HepG2 (cell line): Measurements from ENCODE around the gene TAL2. TPM values are rescaled to one million over a fixed set of nuclear protein-coding genes. Genes with fewer than 3 reads are reported as not detected.

Experiments used
- ATAC-seq: fragments of 200-7000 bp; cut with Tn5 transposase; 3 replicates; pipeline ENCODE4 v1.9.1; 2020; ENCODE audit warnings: mild to moderate bottlenecking, moderate library complexity
- BruUV-seq: library from RNA; stranded (reverse); fragments of 400-500 nt; replicated peaks from 2 replicates; lab custom pipeline; 2021; lab: Mats Ljungman, UMichigan
- CTCF ChIA-PET: fragments of 300-600 bp; formaldehyde crosslinking; extraction: SDS; loops from one replicate; lab custom pipeline; 2021; ENCODE audit warnings: low total read pairs, inconsistent platforms, low intra/inter-chr PET ratio; lab: Yijun Ruan, JAX
- POLR2A ChIA-PET: fragments of 350-600 bp; sonication (Branson Sonifier 250); formaldehyde crosslinking; loops from one replicate; lab custom pipeline; 2020; ENCODE audit warnings: antibody characterized with exemption, inconsistent platforms; lab: Yijun Ruan, JAX
- DNase-seq: peaks from one replicate; pipeline ENCODE4 v3.0.0-alpha.2; 2015; ENCODE audit warnings: low spot score
- FAIRE-seq: peaks from 3 replicates; lab custom pipeline; 2011; peaks lifted over from hg19 to GRCh38; lab: Jason Lieb, UNC
- H2AFZ ChIP-seq: one replicate; pipeline ENCODE4 v1.6.1; 2011; ENCODE audit warnings: low read length, inconsistent platforms
- H3K27ac ChIP-seq: fragments of 300-600 bp; 3 replicates; pipeline ENCODE4 v1.8.0; 2011; ENCODE audit warnings: mixed run types, mild to moderate bottlenecking, mixed read lengths, low read length, inconsistent platforms; ENCODE audit not compliant: insufficient read depth; ENCODE audit errors: extremely low read length
- H3K27me3 ChIP-seq, 2 experiments: fragments of 200-600 bp in 1 of 2; 2 replicates in 1 of 2; 3 replicates in 1 of 2; pipeline versions ENCODE4 v1.6.0 to v1.8.0; 2011; ENCODE audit warnings: low read length in 2 of 2, mild to moderate bottlenecking in 2 of 2, moderate library complexity in 2 of 2, inconsistent platforms in 1 of 2; ENCODE audit not compliant: insufficient read depth in 2 of 2, control insufficient read depth in 1 of 2
- H3K36me3 ChIP-seq, 2 experiments: fragments of 200-600 bp in 1 of 2; replicated peaks in 1 of 2; 2 replicates in 1 of 2; 3 replicates in 1 of 2; pipeline versions ENCODE4 v1.5.1 to v1.8.0; 2011; ENCODE audit warnings: low read length in 2 of 2, inconsistent platforms in 1 of 2; ENCODE audit not compliant: insufficient read depth in 2 of 2, control insufficient read depth in 1 of 2
- H3K4me1 ChIP-seq: 2 replicates; pipeline ENCODE4 v1.5.1; 2012; ENCODE audit warnings: low read length, inconsistent platforms; ENCODE audit not compliant: insufficient read depth
- H3K4me2 ChIP-seq: 2 replicates; pipeline ENCODE4 v1.6.0; 2011; ENCODE audit warnings: low read depth, low read length, inconsistent platforms
- H3K4me3 ChIP-seq, 3 experiments: fragments of 200-600 bp in 1 of 3; sonication (generic), shearing (Covaris generic) in 1 of 3; replicated peaks in 1 of 3; 2 replicates each; pipeline ENCODE4 v1.5.1; 2011 to 2016; ENCODE audit warnings: low read length in 3 of 3, inconsistent platforms in 2 of 3, low read depth in 2 of 3, mild to moderate bottlenecking in 2 of 3, control low read depth in 1 of 3, mixed read lengths in 1 of 3; ENCODE audit not compliant: insufficient read depth in 1 of 3
- H3K79me2 ChIP-seq: one replicate; pipeline ENCODE4 v1.6.1; 2011; ENCODE audit warnings: low read length, inconsistent platforms; ENCODE audit not compliant: insufficient read depth
- H3K9ac ChIP-seq: 2 replicates; pipeline ENCODE4 v1.6.0; 2011; ENCODE audit warnings: mild to moderate bottlenecking, low read depth, low read length, inconsistent platforms; ENCODE audit not compliant: insufficient read depth
- H3K9me3 ChIP-seq: 2 replicates; pipeline ENCODE4 v1.5.1; 2012; ENCODE audit warnings: mild to moderate bottlenecking, low read length
- H4K20me1 ChIP-seq: 2 replicates; pipeline ENCODE4 v1.6.0; 2011; ENCODE audit warnings: inconsistent platforms, mild to moderate bottlenecking, low read length, moderate library complexity; ENCODE audit not compliant: insufficient read depth
- ESRRA ChIP-seq: sonication (generic); formaldehyde crosslinking; IDR thresholded peaks from 2 replicates; pipeline ENCODE4 v1.5.1; 2020; ENCODE audit warnings: mild to moderate bottlenecking, low read depth, missing genetic modification reagents
- FOXP1 ChIP-seq, 2 experiments: fragments of 450-650 bp in 1 of 2; IDR thresholded peaks; 2 replicates each; pipeline ENCODE4 v1.6.1; 2017 to 2018; ENCODE audit warnings: antibody characterized with exemption in 1 of 2
- KLF15 ChIP-seq: sonication (generic); formaldehyde crosslinking; IDR thresholded peaks from 2 replicates; pipeline ENCODE4 v1.8.1; 2023; ENCODE audit warnings: borderline replicate concordance, mild to moderate bottlenecking, inconsistent platforms, missing genetic modification reagents, mixed read lengths
- MBD4 ChIP-seq: IDR thresholded peaks from 2 replicates; pipeline ENCODE4 v1.6.1; 2012; ENCODE audit warnings: low read length, inconsistent platforms, borderline replicate concordance
- NR2F1 ChIP-seq, 2 experiments: fragments of 450-650 bp in 1 of 2; formaldehyde crosslinking in 1 of 2; IDR thresholded peaks; 2 replicates each; pipeline versions ENCODE4 v1.5.0 to v1.6.1; 2016 to 2020; ENCODE audit warnings: mild to moderate bottlenecking in 1 of 2, missing compliant biosample characterization in 1 of 2, missing genetic modification reagents in 1 of 2, moderate library complexity in 1 of 2
- NR2F2 ChIP-seq: IDR thresholded peaks from 2 replicates; pipeline ENCODE4 v1.6.1; 2012; ENCODE audit warnings: low read depth, inconsistent platforms, borderline replicate concordance
- NR2F6 ChIP-seq, 2 experiments: IDR thresholded peaks; 2 replicates each; pipeline ENCODE4 v1.6.1; 2016; ENCODE audit warnings: antibody characterized with exemption in 1 of 2, mild to moderate bottlenecking in 1 of 2
- PCBP1 ChIP-seq: fragments of 200-400 bp; formaldehyde crosslinking; IDR thresholded peaks from 2 replicates; pipeline ENCODE4 v1.6.1; 2017; ENCODE audit warnings: mild to moderate bottlenecking, low read depth, low read length, borderline replicate concordance
- PPARG ChIP-seq: conservative IDR thresholded peaks from 2 replicates; pipeline ENCODE4 v1.6.1; 2016; ENCODE audit warnings: missing biosample characterization, missing genetic modification reagents
- SRF ChIP-seq: IDR thresholded peaks from 2 replicates; pipeline ENCODE4 v1.6.1; 2011; ENCODE audit warnings: mild to moderate bottlenecking, low read depth, low read length, moderate library complexity
- TCF7 ChIP-seq: sonication (generic); IDR thresholded peaks from 2 replicates; pipeline ENCODE4 v1.6.1; 2016; ENCODE audit warnings: antibody characterized with exemption, low read depth
- THAP11 ChIP-seq: IDR thresholded peaks from 2 replicates; pipeline ENCODE4 v1.6.1; 2016; ENCODE audit warnings: missing biosample characterization, missing genetic modification reagents
- ZFY ChIP-seq: sonication (generic); formaldehyde crosslinking; IDR thresholded peaks from 2 replicates; pipeline ENCODE4 v1.4.0; 2020; ENCODE audit warnings: missing genetic modification reagents
- ZNF44 ChIP-seq: sonication (generic); formaldehyde crosslinking; IDR thresholded peaks from 2 replicates; pipeline ENCODE4 v1.5.1; 2020; ENCODE audit warnings: mild to moderate bottlenecking, missing genetic modification reagents
- ZNF878 ChIP-seq: sonication (generic); formaldehyde crosslinking; IDR thresholded peaks from 2 replicates; pipeline ENCODE4 v1.8.1; 2023; ENCODE audit warnings: mild to moderate bottlenecking, missing genetic modification reagents, moderate library complexity
- WGBS: methylation state at CpG from one replicate; pipeline ENCODE4 v1.1.6; 2017; ENCODE audit warnings: low lambda C conversion rate; 5-methylcytosine and 5-hydroxymethylcytosine counted together
- in situ Hi-C: cut with HindIII; loops from 2 replicates; pipeline ENCODE4 v1.10.0; 2017; ENCODE audit warnings: low pct_unique_long_range_greater_than_20kb; ENCODE audit not compliant: extremely low pct_ligation_motif_present
- intact Hi-C: fragments of 100-400 bp; cut with micrococcal nuclease; formaldehyde crosslinking; loops from one replicate; pipeline ENCODE4 v1.10.0; 2022; ENCODE audit not compliant: unreplicated experiment
- polyA plus RNA-seq, 8 experiments: library from polyadenylated mRNA; depleted of rRNA in 3 of 8; stranded (reverse) in 7 of 8; unstranded in 1 of 8; fragments of >200 nt; fragmentation: Illumina TruSeq in 4 of 8; extraction: Trizol in 4 of 8; gene quantifications; 2 replicates each; pipeline versions ENCODE4 v1.2.1 to v1.2.3, GENCODE V29; 2011 to 2016; ENCODE audit warnings: low read depth in 4 of 8, missing spikeins in 1 of 8, mixed read lengths in 1 of 8; ENCODE audit not compliant: insufficient read depth in 1 of 8
- total RNA-seq, 5 experiments: library from RNA; depleted of rRNA; stranded (reverse); fragments of >200 nt; fragmentation: Illumina TruSeq; extraction: Trizol; gene quantifications; 2 replicates each; pipeline ENCODE4 v1.2.3, GENCODE V29; 2016; ENCODE audit warnings: low read depth in 1 of 5
- TF ChIP-seq, protein P1 (sequence below): sonication (generic); formaldehyde crosslinking; IDR thresholded peaks from 2 replicates; pipeline ENCODE4 v1.4.0; 2020; ENCODE audit warnings: mild to moderate bottlenecking, missing genetic modification reagents
- TF ChIP-seq, protein P2 (sequence below): sonication (generic); formaldehyde crosslinking; IDR thresholded peaks from 2 replicates; pipeline ENCODE4 v1.4.0; 2020; ENCODE audit warnings: missing genetic modification reagents
- TF ChIP-seq, protein P3 (sequence below): sonication (generic); formaldehyde crosslinking; IDR thresholded peaks from 2 replicates; pipeline ENCODE4 v1.4.0; 2020; ENCODE audit warnings: missing genetic modification reagents
- TF ChIP-seq, protein P4 (sequence below): sonication (generic); formaldehyde crosslinking; IDR thresholded peaks from 2 replicates; pipeline ENCODE4 v1.8.0; 2022; ENCODE audit warnings: low read depth, missing genetic modification reagents

The TAL2 gene
- total and polyA plus RNA-seq, 2 of the 13 experiments (the other 11 are each of a cell fraction or from before 2014, with no cell fraction given), result 0.22 TPM; not detected in 1

GRCh38 chr9:105667867-105668266 lies 5.6 kb downstream of the TAL2 start:
- Histone ChIP-seq H3K9ac (no peak overlapping the region), H3K36me3 (no peaks in the 10 kb centered on the region), H3K4me1 (peaks cover 14% of the 10 kb centered on the region), H3K4me3 (no peak overlapping the region), H4K20me1 (no peaks in the 10 kb centered on the region), H3K79me2 (no peaks in the 10 kb centered on the region), H3K4me2 (no peak overlapping the region), H2AFZ (no peak overlapping the region), H3K27me3 (peaks cover 0 to 4% of the 10 kb centered on the region in 2 experiments; a peak in 1 of 5 replicates), H3K9me3 (no peaks in the 10 kb centered on the region), H3K27ac (no peak overlapping the region)
- DNase-seq, result no peak
- peak; percentile 15 for FAIRE-seq
- POLR2A ChIA-PET, result no interaction called here
- CTCF ChIA-PET, result no interaction called here
- in situ Hi-C loops, result no loop called here
- BruUV-seq, result no TSS peak
- intact Hi-C loops, result no loop called here
- WGBS, result 0% methylated on average over 4 of the region's 4 CpGs
- ATAC-seq, result no peak
- no peak for TF ChIP-seq FOXP1 (IDR thresholded peaks at IDR 0.05)
- TF ChIP-seq FOXP1 (CRISPR knock-in tag; IDR thresholded peaks at IDR 0.05), result no peak
- TF ChIP-seq, protein P1, sequence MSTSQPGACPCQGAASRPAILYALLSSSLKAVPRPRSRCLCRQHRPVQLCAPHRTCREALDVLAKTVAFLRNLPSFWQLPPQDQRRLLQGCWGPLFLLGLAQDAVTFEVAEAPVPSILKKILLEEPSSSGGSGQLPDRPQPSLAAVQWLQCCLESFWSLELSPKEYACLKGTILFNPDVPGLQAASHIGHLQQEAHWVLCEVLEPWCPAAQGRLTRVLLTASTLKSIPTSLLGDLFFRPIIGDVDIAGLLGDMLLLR (CRISPR knock-in tag), result no peak
- no peak for TF ChIP-seq ZNF878 (CRISPR knock-in tag)
- TF ChIP-seq PCBP1, result no peak
- TF ChIP-seq PPARG (CRISPR knock-in tag), result no peak
- TF ChIP-seq NR2F2, result peak; percentile 95
- TF ChIP-seq, protein P2, sequence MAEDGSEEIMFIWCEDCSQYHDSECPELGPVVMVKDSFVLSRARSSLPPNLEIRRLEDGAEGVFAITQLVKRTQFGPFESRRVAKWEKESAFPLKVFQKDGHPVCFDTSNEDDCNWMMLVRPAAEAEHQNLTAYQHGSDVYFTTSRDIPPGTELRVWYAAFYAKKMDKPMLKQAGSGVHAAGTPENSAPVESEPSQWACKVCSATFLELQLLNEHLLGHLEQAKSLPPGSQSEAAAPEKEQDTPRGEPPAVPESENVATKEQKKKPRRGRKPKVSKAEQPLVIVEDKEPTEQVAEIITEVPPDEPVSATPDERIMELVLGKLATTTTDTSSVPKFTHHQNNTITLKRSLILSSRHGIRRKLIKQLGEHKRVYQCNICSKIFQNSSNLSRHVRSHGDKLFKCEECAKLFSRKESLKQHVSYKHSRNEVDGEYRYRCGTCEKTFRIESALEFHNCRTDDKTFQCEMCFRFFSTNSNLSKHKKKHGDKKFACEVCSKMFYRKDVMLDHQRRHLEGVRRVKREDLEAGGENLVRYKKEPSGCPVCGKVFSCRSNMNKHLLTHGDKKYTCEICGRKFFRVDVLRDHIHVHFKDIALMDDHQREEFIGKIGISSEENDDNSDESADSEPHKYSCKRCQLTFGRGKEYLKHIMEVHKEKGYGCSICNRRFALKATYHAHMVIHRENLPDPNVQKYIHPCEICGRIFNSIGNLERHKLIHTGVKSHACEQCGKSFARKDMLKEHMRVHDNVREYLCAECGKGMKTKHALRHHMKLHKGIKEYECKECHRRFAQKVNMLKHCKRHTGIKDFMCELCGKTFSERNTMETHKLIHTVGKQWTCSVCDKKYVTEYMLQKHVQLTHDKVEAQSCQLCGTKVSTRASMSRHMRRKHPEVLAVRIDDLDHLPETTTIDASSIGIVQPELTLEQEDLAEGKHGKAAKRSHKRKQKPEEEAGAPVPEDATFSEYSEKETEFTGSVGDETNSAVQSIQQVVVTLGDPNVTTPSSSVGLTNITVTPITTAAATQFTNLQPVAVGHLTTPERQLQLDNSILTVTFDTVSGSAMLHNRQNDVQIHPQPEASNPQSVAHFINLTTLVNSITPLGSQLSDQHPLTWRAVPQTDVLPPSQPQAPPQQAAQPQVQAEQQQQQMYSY, result no peak
- no peak for TF ChIP-seq ESRRA
- peak; percentile 88 for TF ChIP-seq NR2F6 (IDR thresholded peaks at IDR 0.05)
- peak; percentile 56 for TF ChIP-seq NR2F6 (CRISPR knock-in tag; IDR thresholded peaks at IDR 0.05)
- TF ChIP-seq ZNF44 (CRISPR knock-in tag), result no peak
- peak; percentile 25; the same call in 1 of the 2 replicates for TF ChIP-seq TCF7
- TF ChIP-seq NR2F1 (CRISPR knock-in tag; IDR thresholded peaks at IDR 0.05), result peak in 1 of 2 experiments; percentile 65; a peak in 2 of 4 replicates
- TF ChIP-seq, protein P3, sequence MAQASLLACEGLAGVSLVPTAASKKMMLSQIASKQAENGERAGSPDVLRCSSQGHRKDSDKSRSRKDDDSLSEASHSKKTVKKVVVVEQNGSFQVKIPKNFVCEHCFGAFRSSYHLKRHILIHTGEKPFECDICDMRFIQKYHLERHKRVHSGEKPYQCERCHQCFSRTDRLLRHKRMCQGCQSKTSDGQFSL, result no peak
- TF ChIP-seq, protein P4, sequence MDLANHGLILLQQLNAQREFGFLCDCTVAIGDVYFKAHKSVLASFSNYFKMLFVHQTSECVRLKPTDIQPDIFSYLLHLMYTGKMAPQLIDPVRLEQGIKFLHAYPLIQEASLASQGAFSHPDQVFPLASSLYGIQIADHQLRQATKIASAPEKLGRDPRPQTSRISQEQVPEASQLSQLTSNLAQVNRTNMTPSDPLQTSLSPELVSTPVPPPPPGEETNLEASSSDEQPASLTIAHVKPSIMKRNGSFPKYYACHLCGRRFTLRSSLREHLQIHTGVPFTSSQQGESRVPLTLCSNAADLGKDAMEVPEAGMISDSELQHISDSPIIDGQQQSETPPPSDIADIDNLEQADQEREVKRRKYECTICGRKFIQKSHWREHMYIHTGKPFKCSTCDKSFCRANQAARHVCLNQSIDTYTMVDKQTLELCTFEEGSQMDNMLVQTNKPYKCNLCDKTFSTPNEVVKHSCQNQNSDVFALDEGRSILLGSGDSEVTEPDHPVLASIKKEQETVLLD (CRISPR knock-in tag), result no peak
- peak; percentile 42; the same call in 1 of the 2 replicates for TF ChIP-seq SRF
- TF ChIP-seq MBD4, result no peak
- TF ChIP-seq KLF15 (CRISPR knock-in tag), result no peak
- no peak for TF ChIP-seq THAP11 (CRISPR knock-in tag)
- TF ChIP-seq ZFY, result no peak
